ENCODE measurements around the gene DHRSX. TPM values are rescaled to one million over a fixed set of nuclear protein-coding genes. Genes with fewer than 3 reads are reported as not detected.

Gene DHRSX
- total RNA-seq, 2 donors from 2014 or later: 24.2 to 37.1 TPM

GRCh38 chrX:2513121-2513664, 12.4 kb upstream of the DHRSX start:
- Histone ChIP-seq H3K9me3 (no peaks in the 10 kb centered on the region), H3K4me1 (replicated peaks) (no peaks in the 10 kb centered on the region), H3K4me3 (no peak overlapping the region), H3K27me3 (replicated peaks; ENCODE audit: insufficient read depth) (no peaks in the 10 kb centered on the region), H3K36me3 (no peaks in the 10 kb centered on the region), H3K27ac (no peak overlapping the region)
- 48% methylated on average over 6 of the region's 6 CpGs for WGBS
- DNase-seq (ENCODE audit: low spot score): no peak
- no peak for TF ChIP-seq CTCF (IDR thresholded peaks at IDR 0.05)
- TF ChIP-seq POLR2A (IDR thresholded peaks at IDR 0.05): no peak
- intact Hi-C loops (cut with DNase I): no loop called here

- intact Hi-C loops (cut with DNase I): no loop called here
- no peak for DNase-seq (ENCODE audit: low spot score)
- Histone ChIP-seq H3K4me1 (replicated peaks) (no peaks in the 10 kb centered on the region), H3K27ac (no peak overlapping the region), H3K4me3 (no peak overlapping the region), H3K27me3 (replicated peaks; ENCODE audit: insufficient read depth) (no peaks in the 10 kb centered on the region), H3K9me3 (no peaks in the 10 kb centered on the region), H3K36me3 (no peaks in the 10 kb centered on the region)
- 90% methylated on average over 8 of the region's 8 CpGs for WGBS
- TF ChIP-seq CTCF (IDR thresholded peaks at IDR 0.05) (no peak), POLR2AphosphoS5 (IDR thresholded peaks at IDR 0.05) (no peak), POLR2A (IDR thresholded peaks at IDR 0.05) (no peak)
These were observed 11.7 kb upstream of the DHRSX start for GRCh38 chrX:2512501-2512900.

- H3K4me3 ChIP-seq: no peak overlapping the region
- 96% methylated on average over 6 of the region's 6 CpGs for WGBS
- H3K27ac ChIP-seq: no peak overlapping the region
- TF ChIP-seq POLR2A (IDR thresholded peaks at IDR 0.05): no peak
- TF ChIP-seq POLR2AphosphoS5 (IDR thresholded peaks at IDR 0.05): no peak
- TF ChIP-seq CTCF (IDR thresholded peaks at IDR 0.05): no peak
- no peak for DNase-seq (ENCODE audit: low spot score)
- intact Hi-C loops (cut with DNase I): no loop called here
- no peaks in the 10 kb centered on the region for H3K36me3 ChIP-seq
- no peaks in the 10 kb centered on the region for H3K9me3 ChIP-seq
- H3K27me3 ChIP-seq (replicated peaks; ENCODE audit: insufficient read depth): no peaks in the 10 kb centered on the region
- H3K4me1 ChIP-seq (replicated peaks): no peaks in the 10 kb centered on the region
These were observed 10.6 kb upstream of the DHRSX start for GRCh38 chrX:2511326-2511725.

- intact Hi-C loops (cut with DNase I): no loop called here
- 93% methylated on average over 9 of the region's 9 CpGs for WGBS
- no peak for DNase-seq (ENCODE audit: low spot score)
These were observed 8.0 kb upstream of the DHRSX start for GRCh38 chrX:2508648-2509335.

More at GRCh38 chrX:2508648-2509335, 8.0 kb upstream of the DHRSX start:
- no peaks in the 10 kb centered on the region for H3K27me3 ChIP-seq (replicated peaks; ENCODE audit: insufficient read depth)
- no peak overlapping the region for H3K4me3 ChIP-seq
- no peak overlapping the region for H3K27ac ChIP-seq
- H3K36me3 ChIP-seq: no peaks in the 10 kb centered on the region
- no peaks in the 10 kb centered on the region for H3K4me1 ChIP-seq (replicated peaks)
- TF ChIP-seq POLR2AphosphoS5 (IDR thresholded peaks at IDR 0.05) (no peak), POLR2A (IDR thresholded peaks at IDR 0.05) (no peak), CTCF (IDR thresholded peaks at IDR 0.05) (no peak)
- no peaks in the 10 kb centered on the region for H3K9me3 ChIP-seq

All from prostate gland (tissue), 2 donors.